ENCODE data around the gene LASP1.

DNA sequence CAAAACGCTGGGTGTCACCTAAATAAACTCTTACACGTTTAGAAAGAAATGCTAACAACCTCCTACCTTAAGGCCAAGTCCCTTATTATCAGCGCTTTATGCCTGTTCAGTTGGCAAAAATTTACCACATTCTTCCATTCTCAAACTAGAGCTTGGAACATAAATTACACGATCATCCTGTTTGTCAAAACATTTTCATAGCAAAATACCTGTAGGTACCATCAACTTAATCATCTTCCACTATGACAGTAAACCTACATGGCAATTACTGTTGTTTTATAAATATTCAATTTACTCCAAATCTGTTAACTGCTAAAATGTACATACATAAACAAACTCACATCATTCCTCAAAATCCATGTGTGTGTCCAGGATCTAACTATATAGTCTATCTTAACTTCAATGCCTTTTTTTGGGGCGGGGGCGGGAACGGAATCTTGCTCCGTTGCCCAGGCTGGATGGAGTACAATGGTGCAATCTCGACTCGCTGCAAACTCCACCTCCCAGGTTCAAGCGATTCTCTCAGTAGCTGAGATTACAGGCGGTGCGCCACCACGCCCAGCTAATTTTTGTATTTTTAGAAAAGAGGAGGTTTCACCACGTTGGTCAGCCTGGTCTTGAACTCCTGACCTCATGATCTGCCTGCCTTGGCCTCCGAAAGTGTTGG, 20.8 kb upstream of the LASP1 start:
- TF ChIP-seq, protein P1, sequence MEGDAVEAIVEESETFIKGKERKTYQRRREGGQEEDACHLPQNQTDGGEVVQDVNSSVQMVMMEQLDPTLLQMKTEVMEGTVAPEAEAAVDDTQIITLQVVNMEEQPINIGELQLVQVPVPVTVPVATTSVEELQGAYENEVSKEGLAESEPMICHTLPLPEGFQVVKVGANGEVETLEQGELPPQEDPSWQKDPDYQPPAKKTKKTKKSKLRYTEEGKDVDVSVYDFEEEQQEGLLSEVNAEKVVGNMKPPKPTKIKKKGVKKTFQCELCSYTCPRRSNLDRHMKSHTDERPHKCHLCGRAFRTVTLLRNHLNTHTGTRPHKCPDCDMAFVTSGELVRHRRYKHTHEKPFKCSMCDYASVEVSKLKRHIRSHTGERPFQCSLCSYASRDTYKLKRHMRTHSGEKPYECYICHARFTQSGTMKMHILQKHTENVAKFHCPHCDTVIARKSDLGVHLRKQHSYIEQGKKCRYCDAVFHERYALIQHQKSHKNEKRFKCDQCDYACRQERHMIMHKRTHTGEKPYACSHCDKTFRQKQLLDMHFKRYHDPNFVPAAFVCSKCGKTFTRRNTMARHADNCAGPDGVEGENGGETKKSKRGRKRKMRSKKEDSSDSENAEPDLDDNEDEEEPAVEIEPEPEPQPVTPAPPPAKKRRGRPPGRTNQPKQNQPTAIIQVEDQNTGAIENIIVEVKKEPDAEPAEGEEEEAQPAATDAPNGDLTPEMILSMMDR (IDR thresholded peaks at IDR 0.05) = no peak
- no peak for TF ChIP-seq POLR2A (IDR thresholded peaks at IDR 0.05)
- no peak for TF ChIP-seq POLR2AphosphoS5 (IDR thresholded peaks at IDR 0.05)
